H9 (cell line): ENCODE data around the gene TAS2R30. TPM values are rescaled to one million over a fixed set of nuclear protein-coding genes. Genes with fewer than 3 reads are reported as not detected.

ENCODE experiments used
- DNase-seq: peaks from one replicate; pipeline ENCODE4 v3.0.0-alpha.2; 2017
- H2AFZ ChIP-seq: one replicate; pipeline ENCODE4 v1.6.1; 2013; ENCODE audit warnings: mild to moderate bottlenecking, low read length, control low read depth, moderate library complexity
- H2AK5ac ChIP-seq: 2 replicates; pipeline ENCODE4 v1.6.1; 2013; ENCODE audit warnings: low read length, control low read depth, mixed read lengths; ENCODE audit not compliant: insufficient read length
- H2BK120ac ChIP-seq: one replicate; pipeline ENCODE4 v1.6.1; 2013; ENCODE audit warnings: low read depth, mild to moderate bottlenecking, low read length, control low read depth, inconsistent platforms; ENCODE audit not compliant: poor library complexity, severe bottlenecking
- H2BK12ac ChIP-seq: 2 replicates; pipeline ENCODE4 v1.6.1; 2013; ENCODE audit warnings: low read length, control low read depth, mixed read lengths, low read depth; ENCODE audit not compliant: insufficient read length
- H2BK15ac ChIP-seq: 2 replicates; pipeline ENCODE4 v1.6.1; 2013; ENCODE audit warnings: low read depth, low read length, control low read depth
- H2BK20ac ChIP-seq: one replicate; pipeline ENCODE4 v1.6.1; 2013; ENCODE audit warnings: low read depth, mild to moderate bottlenecking, low read length, control low read depth, inconsistent platforms; ENCODE audit not compliant: poor library complexity, severe bottlenecking
- H2BK5ac ChIP-seq: 2 replicates; pipeline ENCODE4 v1.6.1; 2013; ENCODE audit warnings: low read length, control low read depth, mixed read lengths; ENCODE audit not compliant: insufficient read length
- H3K14ac ChIP-seq: 2 replicates; pipeline ENCODE4 v1.6.1; 2013; ENCODE audit warnings: low read length, control low read depth; ENCODE audit not compliant: insufficient read depth
- H3K18ac ChIP-seq: 2 replicates; pipeline ENCODE4 v1.6.1; 2013; ENCODE audit warnings: low read depth, mild to moderate bottlenecking, mixed read lengths, low read length, control low read depth; ENCODE audit not compliant: insufficient read length
- H3K23ac ChIP-seq: 2 replicates; pipeline ENCODE4 v1.6.1; 2013; ENCODE audit warnings: low read length, control low read depth, mixed read lengths, low read depth; ENCODE audit not compliant: insufficient read length
- H3K23me2 ChIP-seq: 2 replicates; pipeline ENCODE4 v1.6.1; 2013; ENCODE audit warnings: low read depth, mild to moderate bottlenecking, mixed read lengths, low read length, control low read depth; ENCODE audit not compliant: insufficient read length, poor library complexity, severe bottlenecking
- H3K27ac ChIP-seq: 2 replicates; pipeline ENCODE4 v1.5.1; 2013; ENCODE audit warnings: low read length, control low read depth, mixed read lengths, low read depth; ENCODE audit not compliant: insufficient read length
- H3K27me3 ChIP-seq: 2 replicates; pipeline ENCODE4 v1.6.1; 2013; ENCODE audit warnings: low read length, control low read depth, inconsistent platforms; ENCODE audit not compliant: insufficient read depth
- H3K4ac ChIP-seq: 2 replicates; pipeline ENCODE4 v1.6.1; 2013; ENCODE audit warnings: low read depth, mild to moderate bottlenecking, control low read depth, inconsistent platforms, low read length, moderate library complexity
- H3K4me1 ChIP-seq: 2 replicates; pipeline ENCODE4 v1.6.1; 2013; ENCODE audit warnings: low read length, control low read depth, inconsistent platforms; ENCODE audit not compliant: insufficient read depth
- H3K4me2 ChIP-seq: 2 replicates; pipeline ENCODE4 v1.6.1; 2013; ENCODE audit warnings: low read length, control low read depth, mixed read lengths; ENCODE audit not compliant: insufficient read length, insufficient read depth
- H3K56ac ChIP-seq: 2 replicates; pipeline ENCODE4 v1.6.1; 2013; ENCODE audit warnings: low read depth, mild to moderate bottlenecking, mixed read lengths, low read length, control low read depth; ENCODE audit not compliant: insufficient read length
- H3K79me1 ChIP-seq: 2 replicates; pipeline ENCODE4 v1.6.1; 2013; ENCODE audit warnings: low read depth, mild to moderate bottlenecking, moderate library complexity, low read length, control low read depth, inconsistent platforms; ENCODE audit not compliant: insufficient read depth, poor library complexity, severe bottlenecking
- H3K79me2 ChIP-seq: 2 replicates; pipeline ENCODE4 v1.6.1; 2013; ENCODE audit warnings: low read length, control low read depth, inconsistent platforms; ENCODE audit not compliant: insufficient read depth
- H3K9ac ChIP-seq: 2 replicates; pipeline ENCODE4 v1.6.1; 2013; ENCODE audit warnings: low read length, control low read depth, mixed read lengths; ENCODE audit not compliant: insufficient read length; ENCODE audit errors: extremely low read depth
- H3K9me3 ChIP-seq: one replicate; pipeline ENCODE4 v1.6.1; 2013; ENCODE audit warnings: low read depth, low read length, inconsistent platforms; ENCODE audit not compliant: control insufficient read depth
- H3T11ph ChIP-seq: one replicate; pipeline ENCODE4 v1.6.1; 2013; ENCODE audit warnings: mild to moderate bottlenecking, low read length, control low read depth, inconsistent platforms
- H4K20me1 ChIP-seq: one replicate; pipeline ENCODE4 v1.6.1; 2013; ENCODE audit not compliant: control insufficient read depth, insufficient read length, insufficient read depth
- H4K5ac ChIP-seq: 2 replicates; pipeline ENCODE4 v1.6.1; 2013; ENCODE audit warnings: low read depth, mild to moderate bottlenecking, mixed read lengths, low read length, control low read depth; ENCODE audit not compliant: insufficient read length
- H4K8ac ChIP-seq: replicated peaks from 2 replicates; pipeline ENCODE4 v1.6.1; 2013; ENCODE audit warnings: low read length, control low read depth, mixed read lengths, low read depth; ENCODE audit not compliant: insufficient read length
- H4K91ac ChIP-seq: 2 replicates; pipeline ENCODE4 v1.6.1; 2013; ENCODE audit warnings: low read depth, mild to moderate bottlenecking, moderate library complexity, mixed read lengths, low read length, control low read depth; ENCODE audit not compliant: insufficient read length
- H3K27ac Mint-ChIP-seq, 3 experiments: 2 replicates in 2 of 3; 3 replicates in 1 of 3; pipeline ENCODE4 v1.8.0; 2020 to 2021; ENCODE audit warnings: mixed read lengths in 3 of 3, mild to moderate bottlenecking in 1 of 3, moderate library complexity in 1 of 3
- H3K27me3 Mint-ChIP-seq: 2 replicates; pipeline ENCODE4 v1.8.0; 2021; ENCODE audit warnings: low read depth, mild to moderate bottlenecking, moderate library complexity, mixed read lengths
- H3K36me3 Mint-ChIP-seq, 3 experiments: 2 replicates in 2 of 3; 3 replicates in 1 of 3; pipeline ENCODE4 v1.8.0; 2020 to 2021; ENCODE audit warnings: low read depth in 3 of 3, mixed read lengths in 3 of 3; ENCODE audit not compliant: insufficient read depth in 1 of 3
- H3K4me1 Mint-ChIP-seq, 2 experiments: 2 replicates each; pipeline ENCODE4 v1.8.0; 2020; ENCODE audit warnings: mixed read lengths in 2 of 2
- H3K4me3 Mint-ChIP-seq, 2 experiments: 2 replicates in 1 of 2; 3 replicates in 1 of 2; pipeline ENCODE4 v1.8.0; 2020 to 2021; ENCODE audit warnings: mild to moderate bottlenecking in 2 of 2, mixed read lengths in 2 of 2, moderate library complexity in 1 of 2
- H3K9me3 Mint-ChIP-seq, 2 experiments: 2 replicates in 1 of 2; 3 replicates in 1 of 2; pipeline ENCODE4 v1.8.0; 2020; ENCODE audit warnings: mild to moderate bottlenecking in 2 of 2, mixed read lengths in 2 of 2, moderate library complexity in 1 of 2
- CTCF ChIP-seq: fragments of 200-600 bp; sonication (generic); conservative IDR thresholded peaks from 3 replicates; pipeline ENCODE4 v1.8.0; 2021; ENCODE audit warnings: antibody characterized with exemption, mild to moderate bottlenecking
- WGBS: extraction: QIAGEN DNeasy Blood & Tissue Kit; methylation state at CpG from one replicate; pipeline ENCODE4 v1.1.7; 2013; ENCODE audit warnings: missing lambda C conversion rate, low lambda C conversion rate, mixed read lengths; ENCODE audit not compliant: insufficient read length; ENCODE audit errors: extremely low coverage; 5-methylcytosine and 5-hydroxymethylcytosine counted together
- total RNA-seq: library from RNA; stranded (reverse); gene quantifications from 2 replicates; pipeline ENCODE4 v1.2.1, GENCODE V29; 2021

TAS2R30 gene
- total RNA-seq, 1 experiment from 2014 or later = 2.0 TPM

- TF ChIP-seq CTCF = no peak
- Histone ChIP-seq H2BK5ac (no peak overlapping the region), H4K20me1 (no peaks in the 10 kb centered on the region), H4K91ac (no peak overlapping the region), H3K14ac (no peak overlapping the region), H4K8ac (no peak overlapping the region), H2BK15ac (no peak overlapping the region), H2BK12ac (no peak overlapping the region), H3K23ac (no peak overlapping the region), H3K4me1 (no peaks in the 10 kb centered on the region), H3K79me2 (peaks cover 20% of the 10 kb centered on the region), H3K9ac (no peak overlapping the region), H3T11ph (no peak overlapping the region), H3K56ac (no peak overlapping the region), H2AFZ (no peak overlapping the region), H3K4ac (no peak overlapping the region), H3K4me2 (no peak overlapping the region), H3K27me3 (no peaks in the 10 kb centered on the region), H3K27ac (no peak overlapping the region), H3K9me3 (no peaks in the 10 kb centered on the region), H4K5ac (no peak overlapping the region), H2BK20ac (no peak overlapping the region), H2BK120ac (no peak overlapping the region), H3K18ac (no peak overlapping the region), H2AK5ac (no peak overlapping the region), H3K23me2 (no peaks in the 10 kb centered on the region), H3K79me1 (peaks cover 4% of the 10 kb centered on the region)
- Mint-ChIP-seq H3K27ac (no peak overlapping the region), H3K36me3 (peaks cover 29 to 32% (median 30%) of the 10 kb centered on the region in 3 experiments), H3K4me1 (peaks cover 15 to 16% of the 10 kb centered on the region in 2 experiments), H3K9me3 (no peaks in the 10 kb centered on the region), H3K27me3 (no peaks in the 10 kb centered on the region), H3K4me3 (no peak overlapping the region)
- no peak for DNase-seq
- no CpG with 5 or more reads among the region's 1 CpG for WGBS
Observed at GRCh38 chr12:11162502-11162901, 28.1 kb upstream of the TAS2R30 start.
